Fibroblast of skin of abdomen (primary cell): ENCODE data around the gene NTM.
A peak's percentile ranks its signal among the peaks of the same experiment; 100 is the strongest.

ENCODE experiments used
- DNase-seq: peaks from one replicate; pipeline ENCODE4 v3.0.0-alpha.2; 2013

The NTM gene

GRCh38 chr11:131373095-131373725 lies 2.8 kb downstream of the NTM start:
- no peak for DNase-seq

DNA sequence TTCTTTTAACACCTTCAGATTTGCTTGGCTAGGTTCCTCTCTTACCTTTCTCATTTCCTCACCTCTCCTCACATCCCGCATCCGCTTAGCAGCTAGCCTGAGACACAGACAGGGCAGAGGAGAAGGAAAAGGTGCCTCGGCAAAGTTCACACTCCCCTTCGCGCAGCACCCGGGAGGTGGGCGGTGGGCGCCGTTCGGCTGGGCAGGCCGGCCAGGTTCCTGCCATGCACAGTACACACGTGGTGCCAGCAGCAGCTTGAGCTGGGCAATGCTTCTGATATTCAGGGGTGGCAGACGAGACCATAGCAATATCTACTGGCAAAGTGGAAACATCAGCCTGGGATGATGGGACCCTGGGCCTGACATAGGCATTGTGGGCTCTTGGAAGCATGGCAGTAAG lies 3.3 kb downstream of the NTM start:
- DNase-seq, result no peak

GRCh38 chr11:131375421-131375820 lies 5.0 kb downstream of the NTM start:
- DNase-seq, result no peak

DNA sequence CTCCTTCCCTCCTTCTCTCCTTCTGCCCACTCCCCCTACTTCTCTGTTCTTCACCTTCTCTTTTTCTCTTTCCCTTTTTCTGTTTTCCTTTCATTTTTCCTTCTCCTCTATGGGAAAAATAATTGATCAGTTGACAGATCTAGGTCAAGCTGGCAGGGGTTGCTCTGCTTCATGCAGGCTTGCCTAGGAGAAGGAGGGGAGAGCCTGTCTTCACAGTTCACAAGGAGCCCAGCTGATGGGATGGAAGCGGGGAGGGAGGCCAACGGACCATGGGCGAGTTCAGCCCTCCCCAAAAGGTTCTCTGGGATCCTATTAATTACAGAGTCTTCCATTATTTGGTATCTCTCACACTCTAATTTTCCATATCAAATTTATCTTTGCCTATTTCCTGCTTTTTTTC lies 5.5 kb downstream of the NTM start:
- no peak for DNase-seq

DNA sequence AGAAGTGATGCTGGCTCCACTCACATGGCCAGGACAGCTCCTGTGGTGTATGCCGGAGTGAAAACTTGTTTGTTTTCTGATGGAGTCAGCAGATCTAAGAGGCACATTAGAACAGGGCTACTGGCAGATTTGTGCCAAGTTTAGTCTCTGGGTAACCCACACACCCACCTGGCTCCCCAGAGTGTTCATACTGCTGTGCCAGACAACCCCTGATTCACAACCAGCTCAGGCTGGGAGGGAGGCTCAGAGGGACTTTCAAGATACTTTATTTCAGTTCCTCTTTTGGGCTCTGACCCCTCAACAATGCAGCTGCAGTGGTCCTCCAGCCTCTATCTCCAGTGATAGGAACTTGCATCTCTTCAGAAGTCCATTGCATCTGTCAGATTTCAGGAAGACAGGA lies 8.5 kb downstream of the NTM start:
- DNase-seq, result no peak

- no peak for DNase-seq
Observed at GRCh38 chr11:131385763-131386390, 15.5 kb downstream of the NTM start.

- DNase-seq, result no peak
Observed at GRCh38 chr11:131386408-131386807, 16.0 kb downstream of the NTM start.

- no peak for DNase-seq
Observed at GRCh38 chr11:131388030-131388429, 17.6 kb downstream of the NTM start.

- no peak for DNase-seq
Observed at GRCh38 chr11:131389582-131389981, 19.2 kb downstream of the NTM start.

GRCh38 chr11:131391176-131391575 lies 20.8 kb downstream of the NTM start:
- no peak for DNase-seq

DNA sequence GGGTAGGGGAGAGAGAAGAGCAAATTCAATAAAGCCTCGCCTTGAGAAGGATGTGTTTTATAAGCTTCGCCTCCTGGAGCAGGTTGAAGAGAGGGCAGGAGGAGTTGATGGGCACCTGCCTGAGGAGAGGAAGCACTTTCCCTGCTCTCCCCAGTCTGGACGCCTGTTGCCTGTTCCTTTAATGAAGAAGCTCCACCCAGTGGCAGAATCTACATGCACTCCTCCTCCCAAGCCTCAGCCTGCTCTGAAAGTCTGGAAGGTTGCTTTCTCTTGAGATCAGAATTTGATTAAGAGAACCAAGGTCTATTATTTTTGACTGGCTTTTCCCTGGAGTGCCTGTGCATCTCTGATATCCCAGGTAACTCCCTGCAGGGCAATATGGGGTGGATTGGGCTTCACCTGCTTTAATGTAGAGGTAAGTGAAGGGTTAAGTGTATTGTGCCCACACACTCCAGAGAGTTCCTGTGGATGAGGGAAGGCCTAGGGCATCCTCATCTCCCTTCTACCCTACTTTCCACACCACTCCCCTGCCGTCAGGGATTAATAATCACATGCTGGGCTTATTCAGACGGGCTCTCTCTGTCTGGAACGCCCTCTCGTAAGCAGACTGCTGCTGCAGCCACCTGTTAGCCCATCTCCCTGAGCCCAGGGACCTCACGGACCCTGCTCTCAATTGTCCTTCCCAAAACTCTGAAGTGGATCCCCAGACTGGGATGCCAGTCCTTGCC lies 22.3 kb downstream of the NTM start:
- peak; percentile 19 for DNase-seq

DNA sequence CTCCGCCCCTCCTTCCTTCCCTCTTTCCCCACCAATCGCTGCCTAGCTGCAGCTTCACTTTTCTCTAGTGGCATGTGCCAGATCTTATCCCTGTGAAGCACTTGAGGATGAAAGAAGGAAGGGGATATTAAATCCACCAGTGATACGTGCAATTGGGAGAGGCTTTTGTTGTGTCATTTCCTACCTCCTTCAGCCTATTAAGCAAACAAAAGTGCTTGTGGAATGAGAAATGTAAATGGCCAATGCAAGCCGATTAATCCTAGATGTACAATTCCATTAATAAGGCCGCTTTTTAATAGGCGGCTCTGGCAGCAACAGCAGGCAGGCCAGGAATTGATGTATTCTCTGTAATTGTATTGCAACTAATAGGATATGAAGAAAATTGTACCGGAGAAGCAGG lies 23.3 kb downstream of the NTM start:
- no peak for DNase-seq

- DNase-seq, result no peak
Observed at GRCh38 chr11:131397675-131398074, 27.3 kb downstream of the NTM start.

DNA sequence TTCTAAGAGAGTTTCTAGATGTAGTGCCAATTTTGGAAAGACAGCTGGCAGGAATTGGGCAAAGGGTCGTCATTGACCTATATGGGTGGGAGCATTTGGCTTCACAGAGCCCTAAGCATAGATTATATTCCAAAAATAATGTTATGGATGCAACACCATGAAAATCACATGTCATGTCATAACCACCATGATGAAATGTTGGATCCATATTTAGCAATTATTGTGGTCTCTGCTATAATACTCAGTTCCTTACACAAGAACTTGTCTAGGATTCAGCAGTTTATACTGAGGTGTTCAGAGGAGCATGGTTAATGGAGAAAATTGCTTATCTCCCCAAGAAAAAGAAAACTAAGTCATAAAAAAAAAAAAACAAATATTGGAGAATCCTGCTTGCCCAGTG lies 31.6 kb downstream of the NTM start:
- DNase-seq, result no peak

DNA sequence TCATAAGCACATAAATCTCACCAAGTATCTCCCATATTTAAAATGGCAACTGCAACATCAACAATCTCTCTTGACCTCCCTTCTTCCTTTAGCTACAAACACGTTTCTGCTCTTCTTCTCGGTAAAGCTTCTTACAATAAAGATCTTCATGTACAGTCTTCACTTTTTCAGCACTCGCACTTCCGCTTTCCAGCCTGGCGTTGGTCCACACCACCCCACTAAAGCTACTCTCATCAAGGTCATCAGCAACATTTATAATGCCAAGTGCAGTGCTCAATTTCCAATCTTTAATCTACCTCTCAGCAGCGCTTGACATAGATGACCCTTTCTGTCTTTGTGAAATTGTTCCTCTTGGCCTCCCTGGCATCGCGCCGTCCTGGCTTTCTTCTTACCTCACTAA lies 33.6 kb downstream of the NTM start:
- no peak for DNase-seq

GRCh38 chr11:131408025-131408640 lies 37.7 kb downstream of the NTM start:
- DNase-seq, result peak; percentile 60

- DNase-seq, result no peak
Observed at GRCh38 chr11:131409345-131409744, 38.9 kb downstream of the NTM start.

GRCh38 chr11:131411636-131412035 lies 41.2 kb downstream of the NTM start:
- peak; percentile 2 for DNase-seq

DNA sequence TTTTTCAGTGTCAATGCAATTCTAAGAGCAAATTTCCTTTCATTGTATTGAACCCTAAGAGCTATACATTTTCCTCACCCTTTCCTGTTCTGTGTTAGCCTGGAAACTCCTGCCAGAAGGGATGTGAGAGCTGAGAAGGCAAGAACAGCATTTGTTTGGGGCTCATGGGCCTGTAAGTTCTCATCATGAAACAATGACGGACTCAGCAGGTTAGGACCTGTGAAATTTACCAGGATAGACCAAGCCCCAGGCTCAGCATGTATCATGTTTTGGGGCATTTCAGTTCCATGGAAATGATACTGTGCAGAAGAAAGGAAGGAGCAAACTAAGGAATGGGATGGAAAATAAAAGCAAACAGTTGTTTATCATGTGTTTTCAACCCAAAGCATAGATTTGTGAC lies 41.6 kb downstream of the NTM start:
- no peak for DNase-seq

GRCh38 chr11:131413217-131413616 lies 42.8 kb downstream of the NTM start:
- no peak for DNase-seq

DNA sequence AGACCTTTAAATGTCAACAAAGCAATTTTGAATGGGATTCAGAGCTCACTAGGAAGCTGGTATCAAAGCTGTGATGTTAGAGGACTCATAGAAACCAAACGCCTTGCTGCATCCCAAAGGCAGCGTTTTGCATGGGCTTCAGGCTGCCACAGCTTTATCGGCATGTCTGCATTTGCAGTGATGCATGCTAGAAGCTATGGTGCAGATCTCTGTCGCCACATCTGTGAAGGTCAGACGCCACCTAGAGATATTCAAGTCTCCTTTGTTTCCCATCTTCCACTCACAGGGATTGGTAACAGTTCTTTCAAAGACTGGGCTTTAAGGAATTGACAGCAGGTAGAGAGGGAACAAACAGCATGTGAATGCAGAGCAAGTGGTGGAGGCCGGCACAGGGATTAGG lies 47.8 kb downstream of the NTM start:
- DNase-seq, result no peak

- DNase-seq, result no peak
Observed at GRCh38 chr11:131421066-131421855, 50.8 kb downstream of the NTM start.

GRCh38 chr11:131422029-131422428 lies 51.6 kb downstream of the NTM start:
- no peak for DNase-seq
